ENCODE results near the gene RAB4B.
A peak's percentile ranks its signal among the peaks of the same experiment; 100 is the strongest.

The RAB4B gene

DNA sequence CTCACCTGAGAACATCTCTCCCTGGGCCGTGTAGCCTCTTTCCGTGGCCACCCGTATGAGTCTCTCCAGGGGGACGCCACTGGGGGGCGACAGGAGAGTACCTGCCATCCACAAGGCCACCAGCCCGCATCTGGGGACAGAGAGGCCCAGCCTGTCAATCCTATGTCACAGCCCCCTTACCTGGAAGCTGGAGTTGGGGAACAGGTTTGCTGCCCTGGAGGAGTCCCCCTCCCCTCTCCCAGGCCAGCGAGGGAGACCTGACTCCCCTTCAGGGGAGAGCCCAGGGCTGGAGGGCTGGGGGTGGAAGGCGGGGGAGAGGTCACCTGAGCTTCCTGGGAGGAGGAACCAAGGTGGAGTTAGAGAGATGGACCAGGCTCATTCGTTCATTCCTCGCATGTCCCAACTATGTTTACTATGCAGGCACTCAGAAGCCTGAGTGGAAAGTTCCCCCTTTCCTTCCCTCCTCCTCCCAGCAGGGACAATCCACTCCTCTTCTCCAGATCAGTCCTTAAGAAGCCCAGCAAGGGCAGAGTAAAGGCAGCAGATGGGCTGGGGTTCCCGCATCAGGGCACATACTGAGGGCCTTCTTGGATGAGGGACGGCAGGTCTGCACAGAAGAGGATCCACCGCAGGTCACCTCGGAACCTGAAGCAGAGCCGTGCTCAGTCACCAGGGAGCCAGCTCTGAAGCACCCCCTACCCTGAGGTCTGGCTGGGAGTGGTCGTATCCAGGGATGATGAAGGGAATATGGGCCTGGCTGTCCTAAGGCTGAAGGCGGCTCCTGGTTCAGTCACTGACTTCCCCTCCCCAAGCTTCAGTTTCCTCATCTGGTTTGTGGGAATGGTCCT is 33.3 kb upstream of the RAB4B start:
- no peaks in the 10 kb centered on the region for H3K9me3 ChIP-seq (ENCODE audit: severe bottlenecking)

DNA sequence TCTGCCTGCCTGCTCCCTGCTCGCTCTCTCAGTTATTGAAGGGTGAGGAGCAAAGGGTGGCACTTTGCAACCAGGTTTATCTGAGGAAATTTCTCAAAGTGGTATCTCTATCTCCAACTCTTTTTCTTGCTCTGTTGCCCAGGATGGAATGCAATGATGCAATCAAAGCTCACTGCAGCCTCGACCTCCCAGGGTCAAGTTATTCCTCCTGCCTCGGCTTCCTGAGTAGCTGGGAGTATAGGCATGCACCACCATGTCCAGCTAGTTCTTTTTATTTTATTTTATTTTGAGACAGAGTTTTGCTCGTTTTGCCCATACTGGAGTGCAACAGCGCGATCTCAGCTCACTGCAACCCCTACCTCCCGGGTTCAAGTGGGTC is 32.7 kb upstream of the RAB4B start:
- no peak for ATAC-seq (ENCODE audit: low read depth)
- H3K4me3 ChIP-seq (ENCODE audit: severe bottlenecking): no peak overlapping the region
- TF ChIP-seq, protein P1, sequence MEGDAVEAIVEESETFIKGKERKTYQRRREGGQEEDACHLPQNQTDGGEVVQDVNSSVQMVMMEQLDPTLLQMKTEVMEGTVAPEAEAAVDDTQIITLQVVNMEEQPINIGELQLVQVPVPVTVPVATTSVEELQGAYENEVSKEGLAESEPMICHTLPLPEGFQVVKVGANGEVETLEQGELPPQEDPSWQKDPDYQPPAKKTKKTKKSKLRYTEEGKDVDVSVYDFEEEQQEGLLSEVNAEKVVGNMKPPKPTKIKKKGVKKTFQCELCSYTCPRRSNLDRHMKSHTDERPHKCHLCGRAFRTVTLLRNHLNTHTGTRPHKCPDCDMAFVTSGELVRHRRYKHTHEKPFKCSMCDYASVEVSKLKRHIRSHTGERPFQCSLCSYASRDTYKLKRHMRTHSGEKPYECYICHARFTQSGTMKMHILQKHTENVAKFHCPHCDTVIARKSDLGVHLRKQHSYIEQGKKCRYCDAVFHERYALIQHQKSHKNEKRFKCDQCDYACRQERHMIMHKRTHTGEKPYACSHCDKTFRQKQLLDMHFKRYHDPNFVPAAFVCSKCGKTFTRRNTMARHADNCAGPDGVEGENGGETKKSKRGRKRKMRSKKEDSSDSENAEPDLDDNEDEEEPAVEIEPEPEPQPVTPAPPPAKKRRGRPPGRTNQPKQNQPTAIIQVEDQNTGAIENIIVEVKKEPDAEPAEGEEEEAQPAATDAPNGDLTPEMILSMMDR (IDR thresholded peaks at IDR 0.05; ENCODE audit: poor library complexity, severe bottlenecking): no peak
- H3K36me3 ChIP-seq (ENCODE audit: low read depth): no peaks in the 10 kb centered on the region
- H3K4me1 ChIP-seq (ENCODE audit: insufficient read depth, poor library complexity, severe bottlenecking): peaks cover 7% of the 10 kb centered on the region
- no peak overlapping the region for H3K27ac ChIP-seq (ENCODE audit: poor library complexity, severe bottlenecking)
- no peaks in the 10 kb centered on the region for H3K9me3 ChIP-seq (ENCODE audit: severe bottlenecking)
- no peak for DNase-seq (ENCODE audit: low spot score)
- no peaks in the 10 kb centered on the region for H3K27me3 ChIP-seq (ENCODE audit: insufficient read depth, poor library complexity, severe bottlenecking)

More for the DNA sequence above, 33.3 kb upstream of the RAB4B start:
- TF ChIP-seq, protein P1 (IDR thresholded peaks at IDR 0.05; ENCODE audit: poor library complexity, severe bottlenecking): no peak
- peaks cover 4% of the 10 kb centered on the region; the same call in 1 of the 2 replicates for H3K36me3 ChIP-seq (ENCODE audit: low read depth)
- no peak for ATAC-seq (ENCODE audit: low read depth)
- no peak overlapping the region for H3K27ac ChIP-seq (ENCODE audit: poor library complexity, severe bottlenecking)
- no peaks in the 10 kb centered on the region for H3K27me3 ChIP-seq (ENCODE audit: insufficient read depth, poor library complexity, severe bottlenecking)
- no peak overlapping the region for H3K4me3 ChIP-seq (ENCODE audit: severe bottlenecking)
- DNase-seq (ENCODE audit: low spot score): no peak
- peaks cover 5% of the 10 kb centered on the region for H3K4me1 ChIP-seq (ENCODE audit: insufficient read depth, poor library complexity, severe bottlenecking)

DNA sequence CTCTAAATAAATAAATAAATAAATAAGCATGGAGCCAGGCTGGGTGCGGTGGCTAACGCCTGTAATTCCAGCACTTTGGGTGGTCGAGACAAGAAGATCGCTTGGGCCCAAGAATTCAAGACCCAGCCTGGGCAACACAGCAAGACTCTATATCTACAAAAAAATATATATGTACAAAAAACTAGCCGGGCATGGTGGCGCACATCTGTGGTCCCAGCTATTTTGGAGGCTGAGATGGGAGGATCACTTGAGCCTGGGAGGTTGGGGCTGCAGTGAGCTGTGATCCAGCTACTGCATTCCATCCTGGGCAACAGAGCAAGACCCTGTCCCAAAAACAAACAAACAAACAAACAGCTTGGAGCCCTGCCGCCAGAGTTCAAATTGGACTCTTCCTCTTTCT is 30.5 kb upstream of the RAB4B start:
- Histone ChIP-seq H3K27me3 (ENCODE audit: insufficient read depth, poor library complexity, severe bottlenecking) (no peaks in the 10 kb centered on the region), H3K4me1 (ENCODE audit: insufficient read depth, poor library complexity, severe bottlenecking) (peaks cover 7% of the 10 kb centered on the region), H3K36me3 (ENCODE audit: low read depth) (peaks cover 8% of the 10 kb centered on the region; the same call in 1 of the 2 replicates), H3K9me3 (ENCODE audit: severe bottlenecking) (no peaks in the 10 kb centered on the region), H3K4me3 (ENCODE audit: severe bottlenecking) (no peak overlapping the region), H3K27ac (ENCODE audit: poor library complexity, severe bottlenecking) (no peak overlapping the region)
- no peak for ATAC-seq (ENCODE audit: low read depth)
- TF ChIP-seq, protein P1 (IDR thresholded peaks at IDR 0.05; ENCODE audit: poor library complexity, severe bottlenecking): no peak
- DNase-seq (ENCODE audit: low spot score): no peak

DNA sequence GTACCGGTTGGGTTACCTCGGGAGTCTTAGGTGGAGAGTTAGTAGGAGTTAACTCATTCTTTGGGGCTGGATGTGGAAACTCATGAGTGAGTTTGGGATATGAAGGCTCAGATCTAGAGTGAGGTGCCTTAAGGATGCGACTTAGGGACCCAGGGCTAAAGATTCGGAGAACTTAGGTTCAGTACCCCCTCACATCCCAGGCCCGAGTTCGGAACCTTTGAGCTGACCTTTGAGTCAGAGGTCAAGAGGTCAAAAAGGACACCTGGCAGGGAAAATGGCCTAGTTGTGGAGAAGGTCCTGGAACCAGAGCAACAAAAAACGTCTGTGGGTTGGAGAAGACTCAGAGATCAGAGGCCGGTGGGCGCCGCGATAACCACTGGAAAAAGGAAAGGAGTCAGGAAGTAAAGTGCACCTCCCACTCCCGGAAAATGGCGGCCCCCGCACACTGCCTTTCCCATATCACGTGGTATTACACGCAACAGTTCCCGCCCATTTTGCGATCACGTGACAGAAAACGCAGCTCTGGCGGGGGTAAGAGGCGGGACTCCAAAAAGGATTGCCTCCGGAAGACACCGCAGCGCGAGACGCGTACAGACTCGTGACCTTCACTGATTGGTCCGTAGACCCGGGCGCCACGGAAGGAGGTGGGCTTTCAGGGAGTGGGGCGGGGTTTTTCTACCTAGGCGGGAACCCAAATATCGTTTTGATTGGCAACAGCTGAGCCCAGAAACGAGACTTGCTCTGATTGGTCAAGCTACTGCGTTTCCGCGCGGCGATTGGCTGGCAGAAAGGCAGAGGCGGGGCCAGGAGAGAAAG is 27.8 kb upstream of the RAB4B start, which contains the start of gene ACTMAP:
TSS of gene ACTMAP (minus strand) at position 420 of the 816 bp plus-strand sequence. CDS start 674 bp downstream, outside the sequence.
- Histone ChIP-seq H3K9me3 (ENCODE audit: severe bottlenecking) (no peaks in the 10 kb centered on the region), H3K4me3 (ENCODE audit: severe bottlenecking) (peak within 1 kb of the TSS; percentile 67), H3K36me3 (ENCODE audit: low read depth) (peaks cover 27% of the 10 kb centered on the region), H3K4me1 (ENCODE audit: insufficient read depth, poor library complexity, severe bottlenecking) (peaks cover 15% of the 10 kb centered on the region), H3K27me3 (ENCODE audit: insufficient read depth, poor library complexity, severe bottlenecking) (no peaks in the 10 kb centered on the region), H3K27ac (ENCODE audit: poor library complexity, severe bottlenecking) (peak within 1 kb of the TSS; percentile 80)
- ATAC-seq (ENCODE audit: low read depth) (peak; percentile 90), DNase-seq (ENCODE audit: low spot score) (peak; percentile 99)
- TF ChIP-seq, protein P1 (IDR thresholded peaks at IDR 0.05; ENCODE audit: poor library complexity, severe bottlenecking): no peak

All from RWPE2 (cell line).